ENCODE measurements around the gene UBQLN4. TPM values are rescaled to one million over a fixed set of nuclear protein-coding genes. Genes with fewer than 3 reads are reported as not detected.

UBQLN4 gene
- total RNA-seq (2022; extraction: Qiagen RNA extraction), result 34.3 to 41.2 TPM (median 40.5 TPM) in 5 replicates

GRCh38 chr1:156053768-156054499 is at the start of gene UBQLN4:
Gene UBQLN4, minus strand, starts transcription at chr1:156053798. Its CDS starts 97 bp downstream, at chr1:156053701.

GRCh38 chr1:156082309-156083091 is 28.9 kb upstream of the UBQLN4 start, which contains the start of gene MEX3A:
Gene MEX3A, minus strand, starts transcription at chr1:156082465. Its CDS starts 467 bp downstream, at chr1:156081998.

GRCh38 chr1:156060937-156061636 is 7.5 kb upstream of the UBQLN4 start, which contains the start of gene RAB25:
Gene RAB25, plus strand, starts transcription at chr1:156061160. Its CDS starts 241 bp downstream, at chr1:156061401.

GRCh38 chr1:156054500-156055280 is 1.1 kb upstream of the UBQLN4 start, which contains the start of gene LAMTOR2:
Gene LAMTOR2, plus strand, starts transcription at chr1:156054782. Its CDS starts 108 bp downstream, at chr1:156054890.

GRCh38 chr1:156020293-156021092 is 33.1 kb downstream of the UBQLN4 start, which contains the start of gene SSR2:
Gene SSR2, minus strand, starts transcription at chr1:156020951. Its CDS starts 784 bp downstream, at chr1:156020167.

Other genes with a start within 250 kb of the UBQLN4 start
- 11.9 to 15.3 TPM (median 13.5 TPM) in 5 replicates for gene GON4L, start 196.6 kb downstream of the UBQLN4 start, total RNA-seq (2022; extraction: Qiagen RNA extraction)
- 0.92 to 1.5 TPM (median 1.3 TPM) in 5 replicates for gene SYT11, start 194.2 kb downstream of the UBQLN4 start, total RNA-seq (2022; extraction: Qiagen RNA extraction)
- 18.7 to 22.1 TPM (median 21.6 TPM) in 5 replicates for gene RIT1, start 142.4 kb downstream of the UBQLN4 start, total RNA-seq (2022; extraction: Qiagen RNA extraction)
- 20.0 to 23.2 TPM (median 22.2 TPM) in 5 replicates for gene KHDC4, start 119.4 kb downstream of the UBQLN4 start, total RNA-seq (2022; extraction: Qiagen RNA extraction)
- not detected in 5 replicates for gene RXFP4, start 112.2 kb downstream of the UBQLN4 start, total RNA-seq (2022; extraction: Qiagen RNA extraction)
- 27.6 to 42.5 TPM (median 34.0 TPM) in 5 replicates for gene ARHGEF2, start 75.3 kb downstream of the UBQLN4 start, total RNA-seq (2022; extraction: Qiagen RNA extraction)
- gene SSR2, start 32.8 kb downstream of the UBQLN4 start, total RNA-seq (2022; extraction: Qiagen RNA extraction), result 254 to 271 TPM (median 259 TPM) in 5 replicates
- gene LAMTOR2, start 984 bp upstream of the UBQLN4 start, total RNA-seq (2022; extraction: Qiagen RNA extraction), result 140 to 156 TPM (median 148 TPM) in 5 replicates
- gene RAB25, start 7.4 kb upstream of the UBQLN4 start, total RNA-seq (2022; extraction: Qiagen RNA extraction), result 0.17 to 0.28 TPM in 2 of 5 replicates, not detected in the others
- 1.2 to 2.4 TPM (median 2.2 TPM) in 5 replicates for gene MEX3A, start 28.7 kb upstream of the UBQLN4 start, total RNA-seq (2022; extraction: Qiagen RNA extraction)
- 697 to 752 TPM (median 725 TPM) in 5 replicates for gene LMNA, start 60.9 kb upstream of the UBQLN4 start, total RNA-seq (2022; extraction: Qiagen RNA extraction)
- gene SEMA4A, start 99.8 kb upstream of the UBQLN4 start, total RNA-seq (2022; extraction: Qiagen RNA extraction), result 0.36 to 0.43 TPM (median 0.40 TPM) in 5 replicates
- 25.7 to 32.0 TPM (median 27.0 TPM) in 5 replicates for gene SLC25A44, start 140.3 kb upstream of the UBQLN4 start, total RNA-seq (2022; extraction: Qiagen RNA extraction)
- 47.7 to 63.9 TPM (median 60.3 TPM) in 5 replicates for gene PMF1, start 159.2 kb upstream of the UBQLN4 start, total RNA-seq (2022; extraction: Qiagen RNA extraction)
- gene BGLAP, start 188.4 kb upstream of the UBQLN4 start, total RNA-seq (2022; extraction: Qiagen RNA extraction), result 0.16 to 0.62 TPM (median 0.30 TPM) in 3 of 5 replicates, not detected in the others
- gene PAQR6, start 194.3 kb upstream of the UBQLN4 start, total RNA-seq (2022; extraction: Qiagen RNA extraction), result 2.7 to 4.3 TPM (median 3.3 TPM) in 5 replicates
- gene SMG5, start 229.0 kb upstream of the UBQLN4 start, total RNA-seq (2022; extraction: Qiagen RNA extraction), result 41.9 to 46.8 TPM (median 43.0 TPM) in 5 replicates
- gene TMEM79, start 230.5 kb upstream of the UBQLN4 start, total RNA-seq (2022; extraction: Qiagen RNA extraction), result 7.4 to 8.6 TPM (median 7.5 TPM) in 5 replicates
- gene GLMP, start 241.9 kb upstream of the UBQLN4 start, total RNA-seq (2022; extraction: Qiagen RNA extraction), result 36.3 to 48.1 TPM (median 45.0 TPM) in 5 replicates
- not detected in 5 replicates for gene VHLL, start 245.5 kb upstream of the UBQLN4 start, total RNA-seq (2022; extraction: Qiagen RNA extraction)

Data from A549 treated with Hydrocortisone at 1 μM for 4 hours (cell line).